ENCODE measurements around the gene NXPH3. TPM values are rescaled to one million over a fixed set of nuclear protein-coding genes. Genes with fewer than 3 reads are reported as not detected.

The NXPH3 gene
- total RNA-seq, 2 donors from 2014 or later: 0.42 to 2.1 TPM

- H3K9ac ChIP-seq (ENCODE audit: low read depth in 2 of 2, low read length in 2 of 2): no peak overlapping the region
- TF ChIP-seq CTCF (IDR thresholded peaks at IDR 0.05): no peak
- H3K27ac ChIP-seq: no peak overlapping the region
- no peak for DNase-seq
- H3K4me1 ChIP-seq: no peaks in the 10 kb centered on the region
- intact Hi-C loops (cut with DNase I): no loop called here
- H3K9me3 ChIP-seq: no peaks in the 10 kb centered on the region
- no peaks in the 10 kb centered on the region for H3K36me3 ChIP-seq
- H3K27me3 ChIP-seq: no peaks in the 10 kb centered on the region
- no peak overlapping the region for H3K4me3 ChIP-seq
Observed at GRCh38 chr17:49603238-49603637, 27.6 kb downstream of the NXPH3 start.

GRCh38 chr17:49603720-49604119 is 28.0 kb downstream of the NXPH3 start:
- H3K4me3 ChIP-seq: no peak overlapping the region
- no peak for DNase-seq
- no peaks in the 10 kb centered on the region for H3K4me1 ChIP-seq
- no peaks in the 10 kb centered on the region for H3K27me3 ChIP-seq
- H3K9me3 ChIP-seq: no peaks in the 10 kb centered on the region
- no peak overlapping the region for H3K9ac ChIP-seq (ENCODE audit: low read depth in 2 of 2, low read length in 2 of 2)
- TF ChIP-seq CTCF (IDR thresholded peaks at IDR 0.05): no peak
- intact Hi-C loops (cut with DNase I): no loop called here
- no peak overlapping the region for H3K27ac ChIP-seq
- no peaks in the 10 kb centered on the region for H3K36me3 ChIP-seq

- intact Hi-C loops (cut with DNase I): no loop called here
- H3K9ac ChIP-seq (ENCODE audit: low read depth in 2 of 2, low read length in 2 of 2): no peak overlapping the region
- H3K4me3 ChIP-seq: no peak overlapping the region
- no peak overlapping the region for H3K27ac ChIP-seq
- no peaks in the 10 kb centered on the region for H3K4me1 ChIP-seq
- no peaks in the 10 kb centered on the region for H3K27me3 ChIP-seq
- no peak for TF ChIP-seq CTCF (IDR thresholded peaks at IDR 0.05)
- DNase-seq: no peak
- no peaks in the 10 kb centered on the region for H3K36me3 ChIP-seq
- no peaks in the 10 kb centered on the region for H3K9me3 ChIP-seq
Observed at GRCh38 chr17:49604314-49604869, 28.7 kb downstream of the NXPH3 start.

- DNase-seq: no peak
- no peak for TF ChIP-seq CTCF (IDR thresholded peaks at IDR 0.05)
- H3K4me1 ChIP-seq: no peaks in the 10 kb centered on the region
- H3K9me3 ChIP-seq: no peaks in the 10 kb centered on the region
- intact Hi-C loops (cut with DNase I): no loop called here
- H3K36me3 ChIP-seq: no peaks in the 10 kb centered on the region
- no peaks in the 10 kb centered on the region for H3K27me3 ChIP-seq
- no peak overlapping the region for H3K27ac ChIP-seq
- H3K4me3 ChIP-seq: no peak overlapping the region
- H3K9ac ChIP-seq (ENCODE audit: low read depth in 2 of 2, low read length in 2 of 2): no peak overlapping the region
Observed at GRCh38 chr17:49610883-49611584, 35.4 kb downstream of the NXPH3 start.

GRCh38 chr17:49612726-49613125 is 37.1 kb downstream of the NXPH3 start:
- Histone ChIP-seq H3K4me1 (no peaks in the 10 kb centered on the region), H3K27me3 (no peaks in the 10 kb centered on the region), H3K36me3 (no peaks in the 10 kb centered on the region), H3K9me3 (no peaks in the 10 kb centered on the region), H3K4me3 (no peak overlapping the region), H3K27ac (no peak overlapping the region), H3K9ac (ENCODE audit: low read depth in 2 of 2, low read length in 2 of 2) (no peak overlapping the region)
- intact Hi-C loops (cut with DNase I): no loop called here
- TF ChIP-seq CTCF (IDR thresholded peaks at IDR 0.05): no peak
- DNase-seq: no peak

Data from colonic mucosa (tissue), 4 donors.